Measurements from ENCODE around the gene PRRT3. TPM values are rescaled to one million over a fixed set of nuclear protein-coding genes. Genes with fewer than 3 reads are reported as not detected.

The PRRT3 gene
- total RNA-seq, result 1 to 10 TPM; 1.2 to 4.3 (median 3.4) TPM

GRCh38 chr3:9951962-9952805 is at the start of gene PRRT3:
Gene PRRT3 (minus strand): TSS chr3:9952408. CDS start chr3:9950115, 2,293 bp downstream.
- no peak within 1 kb of the TSS for H3K27ac ChIP-seq
- in situ Hi-C loops (cut with MboI; ENCODE audit: low pct_unique_long_range_greater_than_20kb in 2 of 9, low sequenced_read_pairs in 9 of 9, unreplicated experiment in 9 of 9), result no loop called here
- H3K4me3 ChIP-seq, result peak within 1 kb of the TSS; percentile 80 to 100 (median 98)
- peaks cover 3 to 6% of the 10 kb centered on the region in 2 donors for H3K4me1 ChIP-seq (replicated peaks in 1 of 2)
- whole genome bisulfite sequencing, 10 experiments, result 0 to 83% (median 4%) methylated on average over 1 to 20 of the region's 52 CpGs; no CpG with 5 or more reads in 5 of the 10 experiments
- peak; percentile 70 to 92 (median 85) for ATAC-seq (replicated peaks in 6 of 8)

- in situ Hi-C loops (cut with MboI; ENCODE audit: low pct_unique_long_range_greater_than_20kb in 2 of 9, low sequenced_read_pairs in 9 of 9, unreplicated experiment in 9 of 9), result no loop called here
- 90 to 100% (median 99%) methylated on average over 2 to 7 of the region's 7 CpGs for WGBS, 10 experiments
- Histone ChIP-seq H3K27ac (no peak overlapping the region), H3K4me3 (no peak overlapping the region), H3K4me1 (replicated peaks in 1 of 2) (no peaks in the 10 kb centered on the region)
- ATAC-seq (replicated peaks in 6 of 8), result no peak
Measured at GRCh38 chr3:10000686-10001085, 48.5 kb upstream of the PRRT3 start.

- H3K4me3 ChIP-seq, result no peak overlapping the region
- in situ Hi-C loops (cut with MboI; ENCODE audit: low pct_unique_long_range_greater_than_20kb in 2 of 9, low sequenced_read_pairs in 9 of 9, unreplicated experiment in 9 of 9), result no loop called here
- H3K4me1 ChIP-seq (replicated peaks in 1 of 2), result no peaks in the 10 kb centered on the region
- H3K27ac ChIP-seq, result no peak overlapping the region
- 40 to 100% (median 93%) methylated on average over 1 to 8 of the region's 10 CpGs for WGBS, 10 experiments
- ATAC-seq (replicated peaks in 6 of 8), result no peak
Measured at GRCh38 chr3:9994086-9994844, 42.1 kb upstream of the PRRT3 start.

- Histone ChIP-seq H3K27ac (peak overlapping the region in 1 of 2 donors; percentile 61), H3K4me1 (replicated peaks in 1 of 2) (peaks cover 7 to 12% of the 10 kb centered on the region in 2 donors), H3K4me3 (peak overlapping the region; percentile 67 to 90 (median 74))
- WGBS, 10 experiments, result 0 to 2% (median 0%) methylated on average over 1 to 13 of the region's 17 CpGs; no CpG with 5 or more reads in 2 of the 10 experiments
- in situ Hi-C loops (cut with MboI; ENCODE audit: low pct_unique_long_range_greater_than_20kb in 2 of 9, low sequenced_read_pairs in 9 of 9, unreplicated experiment in 9 of 9), result no loop called here
- peak; percentile 25 to 79 (median 68) for ATAC-seq (replicated peaks in 6 of 8)
Measured at GRCh38 chr3:9986230-9986725, 34.1 kb upstream of the PRRT3 start.

GRCh38 chr3:9980251-9980650 is 28.0 kb upstream of the PRRT3 start:
- Histone ChIP-seq H3K4me3 (no peak overlapping the region), H3K4me1 (replicated peaks in 1 of 2) (peaks cover 0 to under 1% of the 10 kb centered on the region in 2 donors), H3K27ac (no peak overlapping the region)
- ATAC-seq (replicated peaks in 6 of 8), result no peak
- in situ Hi-C loops (cut with MboI; ENCODE audit: low pct_unique_long_range_greater_than_20kb in 2 of 9, low sequenced_read_pairs in 9 of 9, unreplicated experiment in 9 of 9), result no loop called here
- WGBS, 10 experiments, result 83 to 100% (median 100%) methylated on average over 1 to 2 of the region's 2 CpGs; no CpG with 5 or more reads in 1 of the 10 experiments

GRCh38 chr3:9978710-9979305 is 26.6 kb upstream of the PRRT3 start:
- no peak overlapping the region for H3K27ac ChIP-seq
- ATAC-seq (replicated peaks in 6 of 8), result no peak
- in situ Hi-C loops (cut with MboI; ENCODE audit: low pct_unique_long_range_greater_than_20kb in 2 of 9, low sequenced_read_pairs in 9 of 9, unreplicated experiment in 9 of 9), result no loop called here
- no peaks in the 10 kb centered on the region for H3K4me1 ChIP-seq (replicated peaks in 1 of 2)
- H3K4me3 ChIP-seq, result no peak overlapping the region
- 60 to 96% (median 90%) methylated on average over 1 to 8 of the region's 8 CpGs; no CpG with 5 or more reads in 2 of the 10 experiments for WGBS, 10 experiments

- in situ Hi-C loops (cut with MboI; ENCODE audit: low pct_unique_long_range_greater_than_20kb in 2 of 9, low sequenced_read_pairs in 9 of 9, unreplicated experiment in 9 of 9), result no loop called here
- WGBS, 10 experiments, result 18 to 94% (median 70%) methylated on average over 1 to 7 of the region's 7 CpGs
Measured at GRCh38 chr3:9976721-9977709, 24.8 kb upstream of the PRRT3 start.

GRCh38 chr3:9970020-9970652 is 17.9 kb upstream of the PRRT3 start:
- H3K4me1 ChIP-seq (replicated peaks in 1 of 2), result no peaks in the 10 kb centered on the region
- ATAC-seq (replicated peaks in 6 of 8), result no peak
- in situ Hi-C loops (cut with MboI; ENCODE audit: low pct_unique_long_range_greater_than_20kb in 2 of 9, low sequenced_read_pairs in 9 of 9, unreplicated experiment in 9 of 9), result no loop called here
- WGBS, 10 experiments, result 20 to 100% (median 89%) methylated on average over 1 to 3 of the region's 3 CpGs
- H3K27ac ChIP-seq, result no peak overlapping the region
- no peak overlapping the region for H3K4me3 ChIP-seq

More at GRCh38 chr3:9976721-9977709, 24.8 kb upstream of the PRRT3 start:
- ATAC-seq (replicated peaks in 6 of 8), result peak; percentile 59 to 97 (median 94)
- Histone ChIP-seq H3K4me3 (no peak overlapping the region), H3K27ac (no peak overlapping the region), H3K4me1 (replicated peaks in 1 of 2) (no peaks in the 10 kb centered on the region)

GRCh38 chr3:9969632-9970019 is 17.4 kb upstream of the PRRT3 start:
- in situ Hi-C loops (cut with MboI; ENCODE audit: low pct_unique_long_range_greater_than_20kb in 2 of 9, low sequenced_read_pairs in 9 of 9, unreplicated experiment in 9 of 9), result no loop called here
- H3K27ac ChIP-seq, result no peak overlapping the region
- WGBS, 10 experiments, result 90 to 100% (median 92%) methylated on average over 2 to 4 of the region's 4 CpGs; no CpG with 5 or more reads in 6 of the 10 experiments
- H3K4me3 ChIP-seq, result no peak overlapping the region
- ATAC-seq (replicated peaks in 6 of 8), result no peak
- H3K4me1 ChIP-seq (replicated peaks in 1 of 2), result no peaks in the 10 kb centered on the region

GRCh38 chr3:9966841-9967240 is 14.6 kb upstream of the PRRT3 start:
- Histone ChIP-seq H3K27ac (no peak overlapping the region), H3K4me3 (no peak overlapping the region), H3K4me1 (replicated peaks in 1 of 2) (no peaks in the 10 kb centered on the region)
- no peak for ATAC-seq (replicated peaks in 6 of 8)
- in situ Hi-C loops (cut with MboI; ENCODE audit: low pct_unique_long_range_greater_than_20kb in 2 of 9, low sequenced_read_pairs in 9 of 9, unreplicated experiment in 9 of 9), result no loop called here
- 83 to 100% (median 100%) methylated on average over 1 to 2 of the region's 2 CpGs; no CpG with 5 or more reads in 4 of the 10 experiments for WGBS, 10 experiments

GRCh38 chr3:9965200-9965875 is 13.1 kb upstream of the PRRT3 start:
- H3K27ac ChIP-seq, result no peak overlapping the region
- in situ Hi-C loops (cut with MboI; ENCODE audit: low pct_unique_long_range_greater_than_20kb in 2 of 9, low sequenced_read_pairs in 9 of 9, unreplicated experiment in 9 of 9), result no loop called here
- H3K4me1 ChIP-seq (replicated peaks in 1 of 2), result no peaks in the 10 kb centered on the region
- whole genome bisulfite sequencing, 10 experiments, result 75 to 100% (median 93%) methylated on average over 2 to 5 of the region's 6 CpGs
- no peak for ATAC-seq (replicated peaks in 6 of 8)
- no peak overlapping the region for H3K4me3 ChIP-seq

All from motor neuron (in vitro differentiated cells).